HG03060 (cell line): Measurements from ENCODE around the gene GCNT1.
"Not testable (repeated sequence)": the region's sequence is repeated elsewhere in the genome, so short reads cannot be mapped to it uniquely, and the experiment has no call there.

ENCODE experiments used
- ATAC-seq: cut with Tn5 transposase; IDR thresholded peaks from one replicate; pipeline ENCODE4 v1.9.1; 2021; ENCODE audit warnings: low read depth, moderate number of reproducible peaks; ENCODE audit not compliant: unreplicated experiment

The GCNT1 gene

GRCh38 chr9:76458903-76459693 is at the start of gene GCNT1:
TSS of gene GCNT1 (plus strand) at chr9:76459182. CDS start at chr9:76502382, 43,200 bp downstream.
- ATAC-seq = peak; percentile 55

GRCh38 chr9:76412638-76413037 is 46.3 kb upstream of the GCNT1 start:
- ATAC-seq = no peak

GRCh38 chr9:76413658-76414057 is 45.3 kb upstream of the GCNT1 start:
- no peak for ATAC-seq

- ATAC-seq = peak; percentile 87
These were observed 44.3 kb upstream of the GCNT1 start for GRCh38 chr9:76414661-76415060.

GRCh38 chr9:76415154-76415553 is 43.8 kb upstream of the GCNT1 start:
- no peak for ATAC-seq

- no peak for ATAC-seq
These were observed 43.3 kb upstream of the GCNT1 start for GRCh38 chr9:76415731-76416130.

- ATAC-seq = no peak
These were observed 41.6 kb upstream of the GCNT1 start for GRCh38 chr9:76417394-76417793.

GRCh38 chr9:76419782-76420380 is 39.1 kb upstream of the GCNT1 start:
- ATAC-seq = no peak

GRCh38 chr9:76423216-76424177 is 35.5 kb upstream of the GCNT1 start:
- no peak for ATAC-seq

GRCh38 chr9:76424491-76424890 is 34.5 kb upstream of the GCNT1 start:
- no peak for ATAC-seq

GRCh38 chr9:76425677-76426453 is 33.1 kb upstream of the GCNT1 start:
- no peak for ATAC-seq

GRCh38 chr9:76426807-76427419 is 32.1 kb upstream of the GCNT1 start:
- no peak for ATAC-seq

- no peak for ATAC-seq
These were observed 27.4 kb upstream of the GCNT1 start for GRCh38 chr9:76431601-76432000.

- no peak for ATAC-seq
These were observed 25.6 kb upstream of the GCNT1 start for GRCh38 chr9:76433406-76433805.

GRCh38 chr9:76433836-76434235 is 25.1 kb upstream of the GCNT1 start:
- ATAC-seq = no peak

GRCh38 chr9:76434897-76435296 is 24.1 kb upstream of the GCNT1 start:
- not testable (repeated sequence) for ATAC-seq

- ATAC-seq = not testable (repeated sequence)
These were observed 21.8 kb upstream of the GCNT1 start for GRCh38 chr9:76437017-76437699.

GRCh38 chr9:76438841-76439588 is 20.0 kb upstream of the GCNT1 start:
- peak; percentile 70 for ATAC-seq
